Measurements from ENCODE around the gene ARAP1. TPM values are rescaled to one million over a fixed set of nuclear protein-coding genes. Genes with fewer than 3 reads are reported as not detected.
A peak's percentile ranks its signal among the peaks of the same experiment; 100 is the strongest.

Gene ARAP1
- total RNA-seq, 2 experiments from 2014 or later: 77.7 to 91.5 TPM

GRCh38 chr11:72725724-72726028 is 26.5 kb downstream of the ARAP1 start:
- peaks cover 3% of the 10 kb centered on the region for H3K36me3 Mint-ChIP-seq (ENCODE audit: low read depth)
- peaks cover 15% of the 10 kb centered on the region for H3K4me1 Mint-ChIP-seq (ENCODE audit: low read depth)
- ATAC-seq: no peak
- ChIA-PET CTCF (interaction anchor here (0.6 to 5.7 kb wide), 36 partner anchors 9 to 459 kb away, joined by 3 to 99 read pairs (median 5); partner anchors contain the start of genes ATG16L2 and STARD10), POLR2A (interaction anchor here (0.6 to 4.3 kb wide), 11 partner anchors 21 to 686 kb away, joined by 3 to 43 read pairs (median 3); partner anchors contain the start of genes ATG16L2 and STARD10)
- TF ChIP-seq CTCF (IDR thresholded peaks at IDR 0.05): no peak
- DNase-seq: no peak
- H3K9me3 Mint-ChIP-seq: no peaks in the 10 kb centered on the region
- no peak overlapping the region for H3K4me3 Mint-ChIP-seq
- no peaks in the 10 kb centered on the region for H3K27me3 Mint-ChIP-seq
- H3K27ac Mint-ChIP-seq: peak overlapping the region; percentile 56
- intact Hi-C loops (cut with micrococcal nuclease): loop anchor here (1.0 kb wide), 1 partner anchor 68 kb away; no protein-coding TSS in a partner anchor

GRCh38 chr11:72724851-72725723 is 27.1 kb downstream of the ARAP1 start:
- Mint-ChIP-seq H3K4me1 (ENCODE audit: low read depth) (peaks cover 21% of the 10 kb centered on the region), H3K36me3 (ENCODE audit: low read depth) (peaks cover 8% of the 10 kb centered on the region), H3K9me3 (no peaks in the 10 kb centered on the region), H3K27me3 (no peaks in the 10 kb centered on the region), H3K27ac (peak overlapping the region; percentile 56), H3K4me3 (no peak overlapping the region)
- ChIA-PET CTCF (interaction anchor here (0.6 to 5.7 kb wide), 36 partner anchors 10 to 459 kb away, joined by 3 to 99 read pairs (median 5); partner anchors contain the start of genes ATG16L2 and STARD10), POLR2A (interaction anchor here (0.6 to 4.3 kb wide), 12 partner anchors 21 to 686 kb away, joined by 3 to 43 read pairs (median 3); partner anchors contain the start of genes ATG16L2 and STARD10)
- TF ChIP-seq CTCF (IDR thresholded peaks at IDR 0.05): peak; percentile 84
- peak; percentile 31 for ATAC-seq
- peak; percentile 91 for DNase-seq
- intact Hi-C loops (cut with micrococcal nuclease): loop anchor here (1.0 kb wide), 1 partner anchor 68 kb away; no protein-coding TSS in a partner anchor

GRCh38 chr11:72724021-72724551 is 28.1 kb downstream of the ARAP1 start:
- CTCF ChIA-PET: interaction anchor here (0.8 to 5.7 kb wide), 10 partner anchors 8 to 454 kb away, joined by 3 to 99 read pairs (median 12); partner anchors contain the start of genes ATG16L2 and STARD10
- Mint-ChIP-seq H3K9me3 (no peaks in the 10 kb centered on the region), H3K4me3 (no peak overlapping the region), H3K4me1 (ENCODE audit: low read depth) (peaks cover 31% of the 10 kb centered on the region), H3K27ac (peak overlapping the region; percentile 70), H3K27me3 (no peaks in the 10 kb centered on the region), H3K36me3 (ENCODE audit: low read depth) (peaks cover 8% of the 10 kb centered on the region)
- DNase-seq (no peak), ATAC-seq (no peak)
- POLR2A ChIA-PET: interaction anchor here (1.6 to 4.3 kb wide), 3 partner anchors 16 to 90 kb away, joined by 4 to 43 read pairs (median 5); partner anchors contain the start of gene ATG16L2
- TF ChIP-seq CTCF (IDR thresholded peaks at IDR 0.05): no peak
- intact Hi-C loops (cut with micrococcal nuclease): no loop called here

- ATAC-seq (no peak), DNase-seq (no peak)
- intact Hi-C loops (cut with micrococcal nuclease): no loop called here
- ChIA-PET CTCF (interaction anchor here (0.8 to 5.7 kb wide), 7 partner anchors 8 to 455 kb away, joined by 3 to 99 read pairs (median 7); partner anchors contain the start of genes ATG16L2 and STARD10), POLR2A (interaction anchor here (1.6 to 4.3 kb wide), 3 partner anchors 17 to 91 kb away, joined by 4 to 43 read pairs (median 5); partner anchors contain the start of gene ATG16L2)
- Mint-ChIP-seq H3K4me1 (ENCODE audit: low read depth) (peaks cover 37% of the 10 kb centered on the region), H3K4me3 (no peak overlapping the region), H3K27me3 (no peaks in the 10 kb centered on the region), H3K27ac (peak overlapping the region; percentile 70), H3K9me3 (no peaks in the 10 kb centered on the region), H3K36me3 (ENCODE audit: low read depth) (peaks cover 8% of the 10 kb centered on the region)
- no peak for TF ChIP-seq CTCF (IDR thresholded peaks at IDR 0.05)
Observed at GRCh38 chr11:72723508-72723907, 28.7 kb downstream of the ARAP1 start.

Measured in activated CD8-positive, alpha-beta T cell treated with anti-CD3 and anti-CD28 coated beads for 36 hours (primary cell).